Esophagus mucosa (tissue), 1 donor: ENCODE data around the gene GOLGA1. TPM values are rescaled to one million over a fixed set of nuclear protein-coding genes. Genes with fewer than 3 reads are reported as not detected.
"Not testable (repeated sequence)": the region's sequence is repeated elsewhere in the genome, so short reads cannot be mapped to it uniquely, and the experiment has no call there.

ENCODE experiments used
- ATAC-seq: fragments of 200-7000 bp; cut with Tn5 transposase; one replicate; pipeline ENCODE4 v1.9.1; 2020
- total RNA-seq: library from RNA; stranded (reverse); gene quantifications from one replicate; pipeline ENCODE4 v1.2.4, GENCODE V29; 2023
- donor health status: DM: yes; HTN: yes; CAD: no.

GOLGA1 gene, protein sequence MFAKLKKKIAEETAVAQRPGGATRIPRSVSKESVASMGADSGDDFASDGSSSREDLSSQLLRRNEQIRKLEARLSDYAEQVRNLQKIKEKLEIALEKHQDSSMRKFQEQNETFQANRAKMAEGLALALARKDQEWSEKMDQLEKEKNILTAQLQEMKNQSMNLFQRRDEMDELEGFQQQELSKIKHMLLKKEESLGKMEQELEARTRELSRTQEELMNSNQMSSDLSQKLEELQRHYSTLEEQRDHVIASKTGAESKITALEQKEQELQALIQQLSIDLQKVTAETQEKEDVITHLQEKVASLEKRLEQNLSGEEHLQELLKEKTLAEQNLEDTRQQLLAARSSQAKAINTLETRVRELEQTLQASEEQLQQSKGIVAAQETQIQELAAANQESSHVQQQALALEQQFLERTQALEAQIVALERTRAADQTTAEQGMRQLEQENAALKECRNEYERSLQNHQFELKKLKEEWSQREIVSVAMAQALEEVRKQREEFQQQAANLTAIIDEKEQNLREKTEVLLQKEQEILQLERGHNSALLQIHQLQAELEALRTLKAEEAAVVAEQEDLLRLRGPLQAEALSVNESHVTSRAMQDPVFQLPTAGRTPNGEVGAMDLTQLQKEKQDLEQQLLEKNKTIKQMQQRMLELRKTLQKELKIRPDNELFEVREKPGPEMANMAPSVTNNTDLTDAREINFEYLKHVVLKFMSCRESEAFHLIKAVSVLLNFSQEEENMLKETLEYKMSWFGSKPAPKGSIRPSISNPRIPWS
- total RNA-seq = 17.6 TPM

DNA sequence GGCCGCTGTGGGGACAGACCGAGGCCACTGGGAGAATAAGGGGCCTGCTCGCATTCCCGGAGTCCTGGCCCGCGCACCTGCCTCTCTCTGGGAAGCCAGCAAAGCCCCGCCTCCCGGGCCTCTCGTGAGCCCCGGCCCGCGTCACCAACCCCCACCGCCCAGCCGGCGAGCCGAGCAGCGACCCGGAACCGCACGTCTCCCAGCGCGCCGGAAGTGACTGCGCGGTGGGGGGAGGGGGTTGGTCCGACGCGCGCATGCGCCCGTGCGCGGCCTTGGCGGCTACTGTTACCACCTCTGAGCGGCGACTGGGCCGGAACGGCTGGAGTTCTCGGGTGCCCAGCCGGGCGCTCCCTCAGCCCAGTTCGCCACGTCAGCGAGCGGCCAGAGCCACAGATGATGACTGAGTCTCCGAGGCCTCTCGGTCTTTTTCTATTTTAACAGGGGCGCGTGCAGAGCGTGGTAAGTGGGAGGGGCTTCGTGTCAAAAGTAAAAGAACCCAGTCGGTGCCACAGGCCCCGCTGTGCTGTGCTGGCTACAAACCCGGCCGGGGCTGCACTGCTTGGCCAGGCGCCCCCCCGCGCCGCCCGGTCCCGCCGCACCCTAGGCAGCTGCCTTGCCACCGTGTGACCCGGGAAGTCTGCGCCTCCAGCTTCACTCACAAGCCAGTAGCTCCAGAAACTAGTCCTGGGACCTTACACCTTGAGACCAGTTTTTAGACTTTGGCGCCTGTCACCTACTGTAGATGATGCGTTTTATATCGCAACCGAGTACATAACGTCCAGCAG is at the start of gene GOLGA1:
Gene GOLGA1, minus strand, starts transcription at position 190 of the 785 bp plus-strand sequence. CDS start 2,372 bp downstream, outside the sequence.
- peak; percentile 99 for ATAC-seq

DNA sequence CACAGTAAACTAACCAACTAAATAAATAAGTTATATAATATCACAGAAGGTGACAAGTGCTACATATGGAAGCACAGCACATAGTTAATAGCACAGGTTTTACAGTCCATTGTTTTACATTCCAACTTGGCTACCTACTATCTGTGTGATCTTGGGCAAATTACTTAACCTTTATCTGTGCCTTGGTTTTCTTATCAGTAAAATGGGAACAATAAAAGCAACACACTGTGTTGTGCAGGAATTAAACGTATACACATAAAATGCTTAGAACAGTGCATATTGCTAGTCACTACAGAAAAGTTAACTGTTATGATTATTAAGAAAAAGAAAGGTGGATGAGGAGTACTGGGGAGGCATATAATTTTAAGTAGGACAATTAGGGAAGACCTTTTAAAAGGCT is 42.8 kb upstream of the GOLGA1 start:
- ATAC-seq = no peak

DNA sequence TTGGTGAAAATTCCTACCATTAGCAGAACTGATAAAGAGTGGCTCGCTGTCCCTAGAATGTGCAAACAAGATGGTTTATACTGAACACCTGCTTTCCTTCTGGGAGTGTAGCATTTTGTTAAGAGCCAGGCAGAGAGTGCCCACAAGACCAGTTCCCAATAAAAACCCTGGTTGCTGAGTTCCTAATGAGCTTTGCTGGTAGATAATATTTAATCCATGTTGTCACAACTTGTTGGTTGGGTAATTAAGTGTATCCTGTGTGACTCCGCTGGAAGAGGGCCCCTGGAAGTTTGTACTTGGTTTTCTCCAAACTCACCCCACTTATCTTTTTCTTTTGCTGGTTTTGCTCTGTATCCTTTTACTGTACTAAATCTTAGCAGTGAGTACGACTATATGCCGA is 39.5 kb upstream of the GOLGA1 start:
- ATAC-seq = no peak

DNA sequence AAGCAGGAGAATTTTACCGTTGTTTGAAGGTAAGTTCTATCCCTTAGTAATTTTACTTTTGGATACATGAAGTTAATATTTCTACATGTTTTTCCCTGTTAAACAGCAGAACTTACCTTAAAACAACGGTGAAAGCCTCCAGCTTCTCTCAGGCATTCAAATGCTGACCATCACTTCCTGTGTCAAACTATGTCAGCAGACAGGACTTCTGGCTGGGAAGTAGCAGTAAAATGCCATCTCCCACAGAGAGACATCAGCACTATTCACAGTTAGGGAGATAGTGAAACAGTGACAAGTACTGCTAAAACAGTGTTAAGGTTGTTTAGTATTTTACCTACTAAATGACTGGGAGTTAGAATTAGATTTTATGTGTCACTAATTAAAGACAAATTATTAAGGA is 34.2 kb upstream of the GOLGA1 start:
- ATAC-seq = no peak

DNA sequence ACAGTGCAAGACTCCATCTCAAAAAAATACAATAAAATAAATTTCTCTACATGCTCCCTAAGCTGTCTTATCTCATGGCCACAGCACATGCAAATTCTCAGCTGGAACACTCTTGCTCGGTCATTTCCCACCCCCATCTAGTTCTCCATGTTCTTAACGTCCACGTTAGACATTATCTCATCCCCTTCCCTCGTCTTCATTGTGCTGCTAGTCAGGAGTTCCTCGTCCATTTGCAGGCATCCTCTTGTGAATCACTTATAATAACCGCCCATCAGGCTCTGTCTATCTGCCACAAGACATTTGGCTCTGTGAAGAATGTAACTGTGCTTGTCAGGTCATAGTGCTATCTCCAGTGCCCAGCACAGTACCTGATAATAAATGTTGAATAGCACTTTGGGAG is 32.9 kb upstream of the GOLGA1 start:
- ATAC-seq = no peak

DNA sequence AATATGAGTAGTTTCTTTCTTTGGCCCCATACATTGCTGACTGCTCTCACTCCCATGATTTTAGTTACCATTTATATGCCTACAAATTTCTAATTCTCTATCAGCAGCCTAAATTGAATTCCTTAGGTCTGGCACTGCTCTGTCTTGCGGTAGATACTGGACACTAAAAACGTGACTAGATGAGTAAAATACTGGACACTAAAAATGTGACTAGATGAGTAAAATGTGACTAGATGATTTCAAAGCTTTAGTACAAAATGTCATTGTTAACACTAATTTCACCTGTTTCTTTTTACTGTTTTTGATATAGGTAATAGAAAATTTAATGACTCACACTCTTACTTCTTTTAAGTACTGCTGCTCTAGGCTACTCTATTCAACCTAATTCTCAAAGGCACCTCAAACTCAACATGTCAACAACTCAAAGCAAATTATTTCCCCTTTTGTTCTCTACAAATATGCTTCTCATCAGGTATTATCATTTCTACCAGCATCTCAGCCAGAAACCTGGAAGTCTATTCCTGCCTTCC is 31.4 kb upstream of the GOLGA1 start:
- no peak for ATAC-seq

DNA sequence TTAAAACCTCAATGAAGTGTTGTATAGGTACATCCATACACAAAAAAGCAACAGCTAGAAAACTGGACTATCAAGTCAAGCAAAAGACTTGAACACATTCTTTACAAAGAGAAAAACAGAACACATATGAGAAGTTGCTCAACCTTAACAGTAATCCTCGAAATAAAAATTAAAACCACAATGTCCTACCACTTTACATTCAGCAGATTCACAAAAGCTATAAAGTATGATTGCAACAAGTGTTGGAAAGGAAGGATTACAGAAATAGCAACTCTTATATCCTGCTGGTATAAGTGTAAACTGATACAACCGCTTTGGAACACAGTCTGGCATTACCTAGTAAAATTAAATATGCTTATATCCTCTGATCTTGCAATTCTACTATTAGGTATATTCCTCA is 28.5 kb upstream of the GOLGA1 start:
- no peak for ATAC-seq

DNA sequence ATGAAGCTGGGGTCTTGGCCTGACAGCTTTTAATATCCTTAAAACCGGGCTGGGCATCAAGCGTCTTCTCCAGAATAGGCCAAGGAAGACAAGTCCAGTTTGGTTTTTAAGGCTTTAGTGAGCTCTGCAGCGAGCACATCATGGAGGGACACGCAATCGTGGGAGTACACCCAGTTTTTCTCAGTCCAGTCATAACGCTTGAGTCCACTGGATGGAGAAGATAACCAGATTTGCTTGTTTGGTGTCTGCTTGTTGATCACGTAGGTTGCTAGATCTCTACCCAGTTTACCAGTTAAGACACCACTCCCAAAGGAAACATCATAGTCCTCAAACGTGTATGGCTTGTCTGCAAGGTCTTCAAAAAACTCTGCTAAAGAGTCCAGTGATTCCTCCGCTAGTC is 27.4 kb upstream of the GOLGA1 start:
- no peak for ATAC-seq

DNA sequence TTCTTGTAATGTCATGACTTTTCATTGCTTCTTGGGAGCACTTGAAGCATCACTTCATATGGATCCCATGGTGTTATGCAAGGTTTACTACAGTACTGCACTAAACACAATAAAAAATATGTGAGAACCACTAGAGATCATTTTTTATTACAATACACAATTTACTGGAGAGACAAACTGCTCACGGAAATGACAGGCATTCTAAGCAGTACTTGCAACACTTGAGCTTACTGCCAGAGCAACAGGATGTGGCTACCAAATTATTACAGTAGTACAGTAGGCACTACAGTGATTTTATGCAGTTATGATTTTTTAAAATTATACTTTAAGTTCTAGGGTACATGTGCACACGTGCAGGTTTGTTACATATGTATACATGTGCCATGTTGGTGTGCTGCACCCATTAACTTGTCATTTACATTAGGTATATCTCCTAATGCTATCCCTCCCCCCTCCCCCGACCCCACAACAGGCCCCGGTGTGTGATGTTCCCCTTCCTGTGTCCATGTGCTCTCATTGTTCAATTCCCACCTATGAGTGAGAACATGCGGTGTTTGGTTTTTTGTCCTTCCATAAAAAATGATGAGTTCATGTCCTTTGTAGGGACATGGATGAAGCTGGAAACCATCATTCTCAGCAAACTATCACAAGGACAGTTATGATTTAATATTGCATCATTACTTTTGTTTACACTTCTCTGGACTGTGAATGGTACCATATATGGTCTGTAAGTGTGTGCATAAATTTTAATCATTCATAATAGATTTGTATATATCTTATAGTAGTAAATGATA is 25.1 kb upstream of the GOLGA1 start:
- ATAC-seq = not testable (repeated sequence)

DNA sequence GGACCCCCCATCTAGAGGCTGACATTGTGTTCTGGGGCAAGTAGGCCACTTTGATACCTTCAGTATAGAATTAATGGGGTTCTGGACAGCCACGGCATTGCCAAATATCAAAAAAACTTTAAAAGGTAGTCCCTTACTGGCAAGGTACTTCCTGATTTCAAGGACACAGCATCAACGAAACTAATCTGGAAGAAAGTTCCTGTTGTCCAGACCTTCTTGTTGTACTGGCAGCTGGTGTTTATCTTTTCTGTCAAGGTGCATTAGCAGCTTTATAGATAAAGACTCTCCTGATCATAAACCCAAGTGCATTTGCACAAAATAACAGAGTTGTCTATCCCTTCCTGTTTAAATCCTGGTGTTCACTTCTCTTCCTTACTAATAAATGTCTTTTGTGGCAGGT is 23.7 kb upstream of the GOLGA1 start:
- ATAC-seq = no peak

DNA sequence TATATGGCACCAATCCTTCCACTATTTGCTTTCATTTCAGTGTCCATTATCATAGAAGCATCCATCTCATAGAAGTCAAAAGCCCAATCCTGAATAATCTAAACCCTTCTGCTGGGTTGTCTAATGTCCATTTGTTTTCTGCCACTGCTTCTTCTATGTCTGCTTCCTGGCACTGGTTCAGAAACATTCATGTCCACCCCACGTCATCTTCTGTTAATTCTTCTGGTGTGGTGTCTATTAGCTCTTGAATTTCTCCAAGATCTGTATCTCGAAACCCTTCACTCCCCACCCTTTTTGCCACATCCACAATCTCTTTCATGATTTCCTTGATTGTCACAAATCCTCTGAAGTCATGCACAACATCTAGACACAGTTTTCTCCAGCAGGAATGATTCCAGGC is 23.2 kb upstream of the GOLGA1 start:
- ATAC-seq = no peak

DNA sequence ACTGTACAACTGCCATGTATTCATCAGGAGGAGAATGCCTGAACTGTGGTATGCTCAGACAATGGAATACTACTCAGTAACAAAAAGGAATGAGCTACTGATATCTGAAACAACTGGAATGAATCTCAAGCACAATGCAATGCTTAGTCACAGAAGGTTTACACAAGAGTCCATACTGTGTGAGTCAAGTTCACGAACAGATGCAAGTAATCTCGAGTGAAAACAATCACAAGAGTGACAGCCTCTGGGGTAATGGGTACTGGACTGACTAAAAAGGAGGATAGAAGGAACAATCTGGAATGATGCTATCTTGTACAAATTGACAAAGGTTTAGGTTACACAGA is 19.5 kb upstream of the GOLGA1 start:
- peak; percentile 52 for ATAC-seq

DNA sequence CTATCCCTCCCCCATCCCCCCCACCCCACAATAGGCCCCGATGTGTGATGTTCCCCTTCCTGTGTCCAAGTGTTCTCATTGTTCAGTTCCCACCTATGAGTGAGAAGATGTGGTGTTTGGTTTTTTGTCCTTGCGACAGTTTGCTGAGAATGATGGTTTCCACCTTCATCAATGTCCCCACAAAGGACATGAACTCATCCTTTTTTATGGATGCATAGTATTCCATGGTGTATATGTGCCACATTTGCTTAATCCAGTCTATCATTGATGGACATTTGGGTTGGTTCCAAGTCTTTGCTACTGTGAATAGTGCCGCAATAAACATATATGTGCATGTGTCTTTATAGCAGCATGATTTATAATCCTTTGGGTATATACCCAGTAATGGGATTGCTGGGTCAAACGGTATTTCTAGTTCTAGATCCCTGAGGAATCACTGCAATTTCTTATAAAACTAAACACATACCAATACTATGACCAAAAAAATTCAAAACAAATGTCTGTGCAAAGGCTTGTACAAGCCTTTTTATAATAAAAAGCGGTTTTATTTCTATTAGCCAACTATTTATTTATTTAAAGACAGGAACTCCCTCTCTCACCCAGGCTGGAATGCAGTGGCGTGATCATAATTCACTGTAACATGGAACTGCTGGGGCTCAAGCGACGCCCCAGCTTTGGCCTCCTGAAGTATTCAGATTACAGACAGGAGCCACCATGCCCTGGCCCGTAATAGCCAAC is 19.0 kb upstream of the GOLGA1 start:
- ATAC-seq = not testable (repeated sequence)

DNA sequence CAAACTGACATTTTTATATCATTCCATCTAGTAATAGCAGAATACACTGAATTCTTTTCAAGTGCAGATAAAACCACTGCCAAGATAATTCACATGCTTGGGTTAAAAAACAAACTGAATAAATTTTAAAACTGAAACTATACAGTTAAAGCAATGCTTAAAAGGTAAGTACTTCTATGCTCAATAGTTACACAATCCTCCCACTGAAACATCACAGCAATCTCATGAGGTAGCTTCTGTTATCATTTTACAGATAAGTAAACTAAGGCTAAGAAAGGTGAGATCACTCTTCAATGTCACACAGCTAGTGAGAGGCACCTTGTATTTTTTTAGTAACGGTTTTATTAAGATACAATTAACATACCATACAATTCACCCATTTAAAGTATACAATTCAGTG is 13.4 kb upstream of the GOLGA1 start:
- no peak for ATAC-seq

DNA sequence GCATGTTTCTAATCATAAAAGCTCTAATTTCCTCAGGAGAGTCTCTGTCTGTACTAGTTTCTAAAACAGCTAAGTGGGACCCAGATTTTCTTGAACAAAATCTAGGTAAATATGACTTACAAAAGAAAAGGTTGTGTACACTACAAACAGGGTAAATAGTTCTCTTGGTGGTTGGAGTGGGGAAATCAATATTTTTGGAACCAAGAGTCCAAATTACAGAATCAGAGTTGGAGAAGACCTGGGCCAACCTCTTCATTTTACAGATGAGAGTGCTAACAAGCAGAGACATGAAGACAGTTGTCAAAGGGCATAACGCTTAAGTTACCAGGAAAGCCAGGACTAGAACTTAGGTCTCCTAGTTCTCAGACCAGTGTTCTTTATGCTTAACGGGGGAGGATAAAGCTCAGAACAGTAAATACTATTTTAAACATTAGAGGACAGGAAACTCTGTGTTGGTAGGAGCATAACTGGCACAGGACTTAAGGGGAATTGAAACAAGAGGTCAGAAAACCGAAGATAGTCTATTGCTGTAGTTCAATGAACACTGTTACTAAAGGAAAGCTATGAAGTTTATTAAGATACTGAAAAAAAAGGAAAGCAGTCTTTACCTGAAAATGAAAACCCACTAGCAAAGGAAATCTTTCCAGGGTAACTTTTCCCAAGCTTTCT is 9.3 kb upstream of the GOLGA1 start:
- ATAC-seq = no peak

DNA sequence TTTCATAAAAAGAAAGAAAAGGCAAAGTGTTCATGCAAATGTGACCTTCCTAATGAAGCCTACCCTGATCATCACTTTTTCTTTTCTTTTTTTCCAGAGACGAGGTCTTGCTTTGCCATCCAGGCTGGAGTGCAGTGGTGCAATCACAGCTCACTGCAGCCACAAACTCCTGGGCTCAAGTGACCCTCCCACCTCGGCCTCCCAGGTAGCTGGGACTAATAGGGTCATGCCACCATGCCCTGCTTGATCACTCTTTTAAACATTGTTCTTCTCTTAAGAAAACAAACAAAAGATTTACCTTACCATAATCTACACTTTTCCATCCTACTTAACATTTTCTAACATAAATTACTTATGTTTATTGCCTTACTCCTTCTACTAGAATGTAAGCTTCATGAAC is 8.5 kb upstream of the GOLGA1 start:
- ATAC-seq = no peak

DNA sequence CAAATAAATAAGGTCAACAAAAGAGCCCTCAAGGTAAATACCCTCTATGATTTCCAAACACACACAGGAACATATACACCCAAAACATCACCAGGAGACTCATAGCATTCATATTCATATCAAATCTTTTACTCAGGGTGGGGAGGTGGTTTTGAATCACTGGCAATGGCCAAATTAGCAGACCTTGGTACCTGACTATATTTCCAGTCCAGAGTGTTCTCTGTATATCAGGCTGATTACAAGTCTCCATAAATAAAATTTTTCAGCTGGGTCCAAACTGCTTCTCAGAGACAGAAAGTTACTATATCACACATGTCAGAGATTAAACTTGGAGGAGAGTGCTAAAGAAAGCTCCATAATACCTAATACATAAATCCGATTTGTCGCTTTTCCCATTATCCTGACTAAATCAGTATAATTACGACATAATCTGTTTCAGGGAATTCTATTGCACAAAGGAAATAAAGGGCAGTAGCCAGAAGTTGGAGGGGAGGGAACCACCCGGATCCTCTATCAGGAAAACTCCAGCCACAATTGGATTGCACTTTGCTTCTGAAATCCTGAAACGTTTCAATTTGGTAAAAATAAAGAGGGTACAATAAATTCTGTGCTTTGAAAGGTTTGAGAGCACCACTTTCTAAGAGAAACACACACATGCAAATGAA is 7.0 kb upstream of the GOLGA1 start:
- ATAC-seq = no peak

DNA sequence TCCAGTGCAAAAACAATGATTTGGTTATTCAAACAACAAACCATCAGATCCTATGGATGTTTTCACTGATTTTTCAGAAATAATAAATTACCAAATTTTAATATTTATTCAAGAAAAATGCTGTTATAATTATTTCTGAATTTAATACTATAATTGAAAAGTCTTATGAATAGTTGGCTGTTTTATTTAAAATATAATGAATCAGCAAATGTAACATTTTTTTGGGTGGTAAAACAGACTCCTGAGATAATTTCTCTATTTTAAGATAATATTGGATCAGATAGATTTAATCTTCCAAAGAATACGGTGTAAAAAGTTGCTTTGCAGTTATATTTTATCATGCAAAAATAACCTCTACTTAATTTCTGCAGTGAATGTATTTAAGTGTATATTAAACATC is 5.3 kb upstream of the GOLGA1 start:
- ATAC-seq = no peak

DNA sequence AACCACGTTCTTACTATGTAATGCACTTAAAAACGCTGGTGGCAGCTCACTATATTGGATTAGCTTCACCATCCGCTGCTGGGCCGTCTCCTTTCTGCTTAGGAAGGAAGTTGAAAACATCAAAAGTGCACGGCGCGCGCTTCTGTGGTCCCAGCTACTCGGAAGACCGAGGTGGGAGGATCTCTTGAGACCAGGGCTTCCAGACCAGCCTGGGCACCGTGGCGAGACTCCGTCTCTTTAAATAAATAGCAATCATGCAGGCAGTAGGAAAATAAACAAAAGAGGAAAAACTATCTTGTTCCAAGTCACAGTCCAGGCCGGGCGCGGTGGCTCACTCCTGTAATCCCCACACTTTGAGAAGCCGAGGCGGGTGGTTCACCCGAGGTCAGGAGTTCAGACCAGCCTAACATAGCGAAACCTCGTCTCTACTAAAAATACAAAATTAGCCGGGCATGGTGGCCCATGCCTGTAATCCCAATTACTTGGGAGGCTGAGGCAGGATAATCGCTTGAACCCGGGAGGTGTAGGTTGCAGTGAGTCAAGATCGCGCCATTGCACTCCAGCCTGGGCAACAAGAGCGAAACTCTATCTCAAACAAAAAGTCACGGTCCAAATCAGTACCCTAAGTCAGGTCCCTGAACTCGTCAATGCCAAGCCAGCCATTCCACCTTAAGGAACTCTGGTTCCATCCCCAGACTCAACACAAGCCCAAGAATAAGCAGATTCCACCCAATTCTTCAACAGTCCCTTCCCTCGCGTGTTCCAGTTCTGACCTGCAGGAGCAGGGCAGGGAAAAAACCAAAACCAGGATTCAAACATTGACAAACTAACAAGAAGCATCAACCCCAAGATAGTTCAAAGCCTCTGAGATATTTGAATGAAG is 1.0 kb upstream of the GOLGA1 start:
- ATAC-seq = peak; percentile 12
